ENCODE measurements around the gene DNAJB6.
"Not testable (repeated sequence)": the region's sequence is repeated elsewhere in the genome, so short reads cannot be mapped to it uniquely, and the experiment has no call there.

Gene DNAJB6

DNA sequence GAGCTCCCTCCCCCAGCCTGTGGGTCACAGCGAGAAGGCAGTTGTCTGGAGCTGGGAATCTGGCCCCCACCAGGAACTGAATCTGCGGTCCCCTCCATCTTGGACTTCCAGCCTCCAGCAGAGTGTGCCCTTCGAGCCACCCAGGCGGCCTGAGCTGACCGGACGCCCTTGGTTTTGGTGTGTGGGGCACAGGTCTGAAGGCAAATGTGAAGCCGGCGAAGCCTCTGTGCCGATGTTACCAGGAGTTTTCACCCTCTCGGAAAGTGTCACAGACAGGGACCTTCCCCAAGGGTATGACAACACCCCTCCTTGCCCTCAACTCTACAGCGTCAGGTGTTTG, 109.1 kb downstream of the DNAJB6 start:
- no peak overlapping the region for H3K56ac ChIP-seq (ENCODE audit: low read length)
- no peak overlapping the region for H3K23ac ChIP-seq (ENCODE audit: low read length)
- H4K5ac ChIP-seq (ENCODE audit: low read length): no peak overlapping the region

DNA sequence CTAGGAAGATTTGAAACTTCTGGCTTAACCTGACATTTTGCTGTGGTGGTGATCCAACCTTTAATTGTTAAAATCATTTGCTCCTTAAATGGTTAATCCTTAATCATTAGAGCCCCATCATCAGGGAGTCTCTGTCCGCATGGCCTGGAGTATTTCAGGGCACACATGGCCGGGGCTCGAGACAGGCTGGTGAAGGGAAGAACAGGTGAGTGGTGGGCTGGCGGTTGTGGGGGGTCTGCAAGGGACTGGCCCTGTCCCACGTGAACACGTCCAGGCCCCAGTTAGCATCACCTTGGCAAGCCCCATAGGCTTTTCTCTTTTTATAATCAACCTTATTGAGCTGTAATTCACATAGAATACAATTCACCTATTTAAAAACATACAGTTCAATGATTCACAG, 109.5 kb downstream of the DNAJB6 start:
- no CpG with 5 or more reads among the region's 6 CpGs for WGBS (ENCODE audit: extremely low coverage, insufficient coverage, low lambda C conversion rate)
- Histone ChIP-seq H3K79me2 (ENCODE audit: control insufficient read depth, insufficient read depth, low read length) (no peaks in the 10 kb centered on the region), H3K36me3 (ENCODE audit: control insufficient read depth, insufficient read depth, low read length) (no peaks in the 10 kb centered on the region)

More for the DNA sequence above, 109.1 kb downstream of the DNAJB6 start:
- Histone ChIP-seq H3K4me3 (ENCODE audit: low read length) (no peak overlapping the region), H3K27me3 (ENCODE audit: insufficient read depth, low read length, poor library complexity) (no peaks in the 10 kb centered on the region), H3K79me2 (ENCODE audit: control insufficient read depth, insufficient read depth, low read length) (no peaks in the 10 kb centered on the region), H4K8ac (ENCODE audit: low read depth, low read length) (no peak overlapping the region), H3K18ac (ENCODE audit: low read length) (no peak overlapping the region), H2AK5ac (ENCODE audit: low read length) (no peak overlapping the region), H3K9ac (ENCODE audit: low read length) (no peak overlapping the region), H3K27ac (ENCODE audit: low read depth, low read length) (no peak overlapping the region), H3K4ac (ENCODE audit: low read depth, low read length) (no peak overlapping the region), H2BK15ac (replicated peaks; ENCODE audit: low read depth) (no peak overlapping the region), H3K4me2 (ENCODE audit: low read length) (no peak overlapping the region), H3K79me1 (ENCODE audit: low read length) (no peaks in the 10 kb centered on the region), H2BK5ac (ENCODE audit: low read length) (no peak overlapping the region), H2BK120ac (ENCODE audit: low read depth, low read length) (no peak overlapping the region), H3K36me3 (ENCODE audit: control insufficient read depth, insufficient read depth, low read length) (no peaks in the 10 kb centered on the region), H3K4me1 (ENCODE audit: control insufficient read depth, low read depth, low read length) (no peaks in the 10 kb centered on the region)
- no peak for DNase-seq
- WGBS (ENCODE audit: extremely low coverage, insufficient coverage, low lambda C conversion rate): no CpG with 5 or more reads among the region's 11 CpGs

DNA sequence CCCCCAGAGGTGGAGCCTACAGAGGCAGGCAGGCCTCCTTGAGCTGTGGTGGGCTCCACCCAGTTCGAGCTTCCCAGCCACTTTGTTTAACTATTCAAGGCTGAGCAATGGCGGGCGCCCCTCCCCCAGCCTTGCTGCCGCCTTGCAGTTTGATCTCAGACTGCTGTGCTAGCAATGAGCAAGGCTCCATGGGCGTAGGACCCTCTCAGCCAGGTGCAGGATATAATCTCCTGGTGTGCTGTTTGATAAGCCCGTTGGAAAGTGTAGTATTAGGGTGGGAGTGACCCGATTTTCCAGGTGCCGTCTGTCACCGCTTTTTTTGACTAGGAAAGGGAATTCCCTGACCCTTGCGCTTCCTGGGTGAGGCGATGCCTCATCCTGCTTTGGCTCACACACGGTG, 117.2 kb downstream of the DNAJB6 start:
- WGBS (ENCODE audit: extremely low coverage, insufficient coverage, low lambda C conversion rate): no CpG with 5 or more reads among the region's 12 CpGs
- H3K4me2 ChIP-seq (ENCODE audit: low read length); H3K79me1 ChIP-seq (ENCODE audit: low read length); H3K36me3 ChIP-seq (ENCODE audit: control insufficient read depth, insufficient read depth, low read length); H3K4me3 ChIP-seq (ENCODE audit: low read length); H3K18ac ChIP-seq (ENCODE audit: low read length); H2BK15ac ChIP-seq (replicated peaks; ENCODE audit: low read depth); DNase-seq; H2BK5ac ChIP-seq (ENCODE audit: low read length); H3K27ac ChIP-seq (ENCODE audit: low read depth, low read length); H4K5ac ChIP-seq (ENCODE audit: low read length); H3K4ac ChIP-seq (ENCODE audit: low read depth, low read length); H4K8ac ChIP-seq (ENCODE audit: low read depth, low read length); H3K56ac ChIP-seq (ENCODE audit: low read length); H2AK5ac ChIP-seq (ENCODE audit: low read length); H3K23ac ChIP-seq (ENCODE audit: low read length); H2BK120ac ChIP-seq (ENCODE audit: low read depth, low read length); H3K4me1 ChIP-seq (ENCODE audit: control insufficient read depth, low read depth, low read length); H3K9ac ChIP-seq (ENCODE audit: low read length); H3K27me3 ChIP-seq (ENCODE audit: insufficient read depth, low read length, poor library complexity); H3K79me2 ChIP-seq (ENCODE audit: control insufficient read depth, insufficient read depth, low read length): not testable (repeated sequence)

More for the DNA sequence above, 109.5 kb downstream of the DNAJB6 start:
- H2BK120ac ChIP-seq (ENCODE audit: low read depth, low read length): no peak overlapping the region
- H3K27ac ChIP-seq (ENCODE audit: low read depth, low read length): no peak overlapping the region
- no peak overlapping the region for H3K56ac ChIP-seq (ENCODE audit: low read length)
- no peak overlapping the region for H4K5ac ChIP-seq (ENCODE audit: low read length)
- H2BK15ac ChIP-seq (replicated peaks; ENCODE audit: low read depth): no peak overlapping the region
- H3K4me3 ChIP-seq (ENCODE audit: low read length): no peak overlapping the region
- no peak overlapping the region for H3K4me2 ChIP-seq (ENCODE audit: low read length)
- H3K18ac ChIP-seq (ENCODE audit: low read length): no peak overlapping the region
- no peak overlapping the region for H4K8ac ChIP-seq (ENCODE audit: low read depth, low read length)
- no peak overlapping the region for H2BK5ac ChIP-seq (ENCODE audit: low read length)
- H3K9ac ChIP-seq (ENCODE audit: low read length): no peak overlapping the region
- H3K27me3 ChIP-seq (ENCODE audit: insufficient read depth, low read length, poor library complexity): no peaks in the 10 kb centered on the region
- no peak overlapping the region for H3K4ac ChIP-seq (ENCODE audit: low read depth, low read length)
- H3K79me1 ChIP-seq (ENCODE audit: low read length): no peaks in the 10 kb centered on the region
- H2AK5ac ChIP-seq (ENCODE audit: low read length): no peak overlapping the region
- no peak overlapping the region for H3K23ac ChIP-seq (ENCODE audit: low read length)
- no peaks in the 10 kb centered on the region for H3K4me1 ChIP-seq (ENCODE audit: control insufficient read depth, low read depth, low read length)
- no peak for DNase-seq

DNA sequence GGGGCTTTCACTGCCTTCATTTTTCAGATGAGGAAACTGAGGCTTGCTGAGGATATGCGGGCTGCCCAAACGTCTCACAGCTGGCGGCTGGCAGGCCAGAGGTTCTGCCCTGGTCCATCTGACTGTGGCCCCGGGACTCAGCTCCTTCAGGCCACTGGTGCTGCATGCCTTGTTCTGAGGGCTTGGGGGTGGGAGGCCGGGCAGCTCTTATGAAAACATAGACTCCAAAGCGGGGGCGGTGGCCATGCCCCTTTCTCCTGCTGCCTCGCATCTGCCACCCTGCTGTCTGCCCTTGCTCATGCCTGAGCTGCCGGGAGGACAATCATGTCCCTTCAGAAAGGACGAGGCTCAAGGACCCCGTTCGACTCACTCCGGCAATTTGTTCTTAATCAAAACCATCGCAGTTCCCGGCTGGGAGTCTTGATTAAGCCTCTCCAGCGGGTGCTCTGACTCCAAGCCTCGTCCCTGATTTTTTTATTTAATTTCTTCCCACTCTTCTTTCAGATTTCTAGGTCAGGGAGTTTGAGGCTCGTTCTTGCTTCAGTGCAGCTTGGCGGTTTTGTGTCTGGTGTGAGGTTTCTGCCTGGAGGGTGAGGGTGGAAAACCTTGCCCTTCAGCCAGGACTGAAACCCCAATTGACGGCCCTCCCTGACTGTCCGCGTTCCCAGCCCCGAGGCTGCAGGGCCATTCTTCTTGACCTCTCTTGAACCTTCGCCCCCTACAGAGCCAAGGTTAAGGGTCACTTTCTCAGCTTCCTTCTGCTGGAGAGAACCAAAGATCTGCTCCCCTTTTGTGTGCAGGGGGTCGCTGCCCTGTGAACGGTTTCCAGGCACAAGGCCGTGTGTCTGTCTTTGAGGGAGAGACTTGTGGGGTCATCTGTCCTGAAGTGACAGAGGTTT, 120.8 kb downstream of the DNAJB6 start:
- H4K5ac ChIP-seq (ENCODE audit: low read length): no peak overlapping the region
- no peak overlapping the region for H3K4me3 ChIP-seq (ENCODE audit: low read length)
- H4K8ac ChIP-seq (ENCODE audit: low read depth, low read length): no peak overlapping the region
- DNase-seq: no peak
- H3K4ac ChIP-seq (ENCODE audit: low read depth, low read length): no peak overlapping the region
- no peaks in the 10 kb centered on the region for H3K27me3 ChIP-seq (ENCODE audit: insufficient read depth, low read length, poor library complexity)
- no peak overlapping the region for H2AK5ac ChIP-seq (ENCODE audit: low read length)
- H3K23ac ChIP-seq (ENCODE audit: low read length): no peak overlapping the region
- H3K9ac ChIP-seq (ENCODE audit: low read length): no peak overlapping the region
- H2BK15ac ChIP-seq (replicated peaks; ENCODE audit: low read depth): no peak overlapping the region
- WGBS (ENCODE audit: extremely low coverage, insufficient coverage, low lambda C conversion rate): no CpG with 5 or more reads among the region's 27 CpGs
- no peak overlapping the region for H2BK5ac ChIP-seq (ENCODE audit: low read length)
- H3K56ac ChIP-seq (ENCODE audit: low read length): no peak overlapping the region
- H3K4me2 ChIP-seq (ENCODE audit: low read length): no peak overlapping the region
- H3K27ac ChIP-seq (ENCODE audit: low read depth, low read length): no peak overlapping the region
- no peaks in the 10 kb centered on the region for H3K36me3 ChIP-seq (ENCODE audit: control insufficient read depth, insufficient read depth, low read length)
- H2BK120ac ChIP-seq (ENCODE audit: low read depth, low read length): no peak overlapping the region
- H3K18ac ChIP-seq (ENCODE audit: low read length): no peak overlapping the region
- H3K79me1 ChIP-seq (ENCODE audit: low read length): no peaks in the 10 kb centered on the region
- no peaks in the 10 kb centered on the region for H3K79me2 ChIP-seq (ENCODE audit: control insufficient read depth, insufficient read depth, low read length)
- H3K4me1 ChIP-seq (ENCODE audit: control insufficient read depth, low read depth, low read length): no peaks in the 10 kb centered on the region

DNA sequence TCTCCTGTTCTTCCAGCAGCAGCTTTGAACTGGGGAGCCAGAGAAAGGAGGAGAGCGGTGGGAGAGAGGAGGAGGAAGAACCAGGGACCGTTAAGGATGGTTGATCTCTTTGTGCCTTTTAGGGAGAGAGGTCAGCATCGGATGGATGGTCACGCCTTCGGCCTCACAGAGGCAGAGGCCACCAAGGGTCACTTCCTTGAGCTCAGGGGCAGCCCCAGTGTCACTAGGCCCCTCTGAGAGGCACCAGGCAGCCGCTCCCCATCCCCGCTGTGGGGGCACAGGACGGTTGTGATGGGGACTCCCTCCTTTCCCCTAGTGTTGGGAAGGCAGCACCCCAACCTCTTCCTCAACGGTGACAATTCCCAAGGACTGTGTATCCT, 121.4 kb downstream of the DNAJB6 start:
- H2AK5ac ChIP-seq (ENCODE audit: low read length): no peak overlapping the region
- no peaks in the 10 kb centered on the region for H3K4me1 ChIP-seq (ENCODE audit: control insufficient read depth, low read depth, low read length)
- H2BK15ac ChIP-seq (replicated peaks; ENCODE audit: low read depth): no peak overlapping the region
- H3K4me2 ChIP-seq (ENCODE audit: low read length): no peak overlapping the region
- no peak overlapping the region for H2BK120ac ChIP-seq (ENCODE audit: low read depth, low read length)
- DNase-seq: no peak
- no peaks in the 10 kb centered on the region for H3K79me1 ChIP-seq (ENCODE audit: low read length)
- H4K5ac ChIP-seq (ENCODE audit: low read length): no peak overlapping the region
- H3K18ac ChIP-seq (ENCODE audit: low read length): no peak overlapping the region
- no peak overlapping the region for H3K9ac ChIP-seq (ENCODE audit: low read length)
- H3K79me2 ChIP-seq (ENCODE audit: control insufficient read depth, insufficient read depth, low read length): no peaks in the 10 kb centered on the region
- H3K23ac ChIP-seq (ENCODE audit: low read length): no peak overlapping the region
- H3K27me3 ChIP-seq (ENCODE audit: insufficient read depth, low read length, poor library complexity): no peaks in the 10 kb centered on the region
- no peak overlapping the region for H3K4me3 ChIP-seq (ENCODE audit: low read length)
- no peak overlapping the region for H3K27ac ChIP-seq (ENCODE audit: low read depth, low read length)
- H3K56ac ChIP-seq (ENCODE audit: low read length): no peak overlapping the region
- WGBS (ENCODE audit: extremely low coverage, insufficient coverage, low lambda C conversion rate): no CpG with 5 or more reads among the region's 9 CpGs
- H4K8ac ChIP-seq (ENCODE audit: low read depth, low read length): no peak overlapping the region
- H2BK5ac ChIP-seq (ENCODE audit: low read length): no peak overlapping the region
- H3K4ac ChIP-seq (ENCODE audit: low read depth, low read length): no peak overlapping the region
- no peaks in the 10 kb centered on the region for H3K36me3 ChIP-seq (ENCODE audit: control insufficient read depth, insufficient read depth, low read length)

DNA sequence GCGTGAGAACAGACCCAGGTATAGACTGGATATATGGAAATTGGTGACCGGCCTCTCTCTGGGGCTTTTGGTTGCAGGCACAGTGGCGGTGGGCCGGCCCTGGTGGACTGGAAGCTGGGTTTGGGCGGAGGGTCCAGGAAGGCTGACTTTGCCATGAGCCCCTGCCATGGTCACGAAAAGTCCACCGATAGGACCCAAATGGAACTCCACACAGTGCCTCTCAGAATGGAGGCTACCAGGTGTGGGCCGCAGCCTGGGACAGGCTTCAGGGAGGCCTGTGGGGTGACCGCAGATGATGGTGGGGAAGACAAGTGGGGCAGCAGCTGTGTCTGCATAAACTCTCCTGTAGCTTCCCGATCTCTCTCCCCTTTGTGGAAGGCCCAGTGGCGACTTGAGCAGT, 123.2 kb downstream of the DNAJB6 start:
- no peaks in the 10 kb centered on the region for H3K4me1 ChIP-seq (ENCODE audit: control insufficient read depth, low read depth, low read length)
- no peak overlapping the region for H2BK120ac ChIP-seq (ENCODE audit: low read depth, low read length)
- no peaks in the 10 kb centered on the region for H3K27me3 ChIP-seq (ENCODE audit: insufficient read depth, low read length, poor library complexity)
- H2BK15ac ChIP-seq (replicated peaks; ENCODE audit: low read depth): no peak overlapping the region
- no peak overlapping the region for H3K4me3 ChIP-seq (ENCODE audit: low read length)
- H3K23ac ChIP-seq (ENCODE audit: low read length): no peak overlapping the region
- no peak overlapping the region for H4K8ac ChIP-seq (ENCODE audit: low read depth, low read length)
- H3K4me2 ChIP-seq (ENCODE audit: low read length): no peak overlapping the region
- H2BK5ac ChIP-seq (ENCODE audit: low read length): no peak overlapping the region
- no peaks in the 10 kb centered on the region for H3K79me2 ChIP-seq (ENCODE audit: control insufficient read depth, insufficient read depth, low read length)
- H3K4ac ChIP-seq (ENCODE audit: low read depth, low read length): no peak overlapping the region
- H3K36me3 ChIP-seq (ENCODE audit: control insufficient read depth, insufficient read depth, low read length): no peaks in the 10 kb centered on the region
- H3K79me1 ChIP-seq (ENCODE audit: low read length): no peaks in the 10 kb centered on the region
- H2AK5ac ChIP-seq (ENCODE audit: low read length): no peak overlapping the region
- no peak overlapping the region for H3K9ac ChIP-seq (ENCODE audit: low read length)
- no CpG with 5 or more reads among the region's 11 CpGs for WGBS (ENCODE audit: extremely low coverage, insufficient coverage, low lambda C conversion rate)
- no peak overlapping the region for H3K27ac ChIP-seq (ENCODE audit: low read depth, low read length)
- DNase-seq: no peak
- H3K56ac ChIP-seq (ENCODE audit: low read length): no peak overlapping the region
- H3K18ac ChIP-seq (ENCODE audit: low read length): no peak overlapping the region
- no peak overlapping the region for H4K5ac ChIP-seq (ENCODE audit: low read length)
